OCI-LY1 (cell line): Measurements from ENCODE around the gene PFDN6.

Source experiments
- H2AFZ ChIP-seq: fragments of 200-600 bp; sonication (generic), shearing (Covaris generic); 2 replicates; pipeline ENCODE4 v1.6.0; 2014; ENCODE audit warnings: antibody characterized with exemption, mild to moderate bottlenecking, low read length
- H3F3A ChIP-seq: fragments of 200-600 bp; sonication (generic), shearing (Covaris generic); 2 replicates; pipeline ENCODE4 v1.6.0; 2014; ENCODE audit warnings: mild to moderate bottlenecking, antibody characterized with exemption, low read length, moderate library complexity; ENCODE audit not compliant: insufficient read depth
- H3K27ac ChIP-seq: fragments of 200-600 bp; sonication (generic); 2 replicates; pipeline ENCODE4 v1.5.1; 2014; ENCODE audit warnings: low read length, mixed run types, mild to moderate bottlenecking, low read depth; ENCODE audit not compliant: poor library complexity, severe bottlenecking
- H3K27me3 ChIP-seq: fragments of 200-600 bp; sonication (generic); 2 replicates; pipeline ENCODE4 v1.6.0; 2014; ENCODE audit warnings: antibody characterized with exemption, mild to moderate bottlenecking, low read length, moderate library complexity; ENCODE audit not compliant: insufficient read depth
- H3K36me3 ChIP-seq: fragments of 200-600 bp; sonication (generic); 2 replicates; pipeline ENCODE4 v1.6.1; 2014; ENCODE audit warnings: mild to moderate bottlenecking, antibody characterized with exemption, low read length, moderate library complexity, mixed read lengths; ENCODE audit not compliant: insufficient read depth
- H3K4me1 ChIP-seq: fragments of 200-600 bp; sonication (generic); 2 replicates; pipeline ENCODE4 v1.5.1; 2014; ENCODE audit warnings: mild to moderate bottlenecking, low read length, moderate library complexity; ENCODE audit not compliant: insufficient read depth, severe bottlenecking
- H3K4me2 ChIP-seq: fragments of 200-600 bp; sonication (generic), shearing (Covaris generic); 2 replicates; pipeline ENCODE4 v1.6.1; 2014; ENCODE audit warnings: low read length
- H3K4me3 ChIP-seq: fragments of 200-600 bp; sonication (generic); 2 replicates; pipeline ENCODE4 v1.5.1; 2014; ENCODE audit warnings: low read length, low read depth, mild to moderate bottlenecking, mixed read lengths; ENCODE audit not compliant: poor library complexity, severe bottlenecking
- H3K79me2 ChIP-seq: fragments of 200-600 bp; shearing (Covaris generic); 2 replicates; pipeline ENCODE4 v1.6.1; 2016; ENCODE audit warnings: mixed run types, low read length, mixed read lengths; ENCODE audit not compliant: insufficient read depth
- H3K9ac ChIP-seq: fragments of 200-600 bp; sonication (generic), shearing (Covaris generic); 2 replicates; pipeline ENCODE4 v1.6.1; 2014; ENCODE audit warnings: mild to moderate bottlenecking, low read length, mixed read lengths
- H3K9me2 ChIP-seq: fragments of 200-600 bp; sonication (generic), shearing (Covaris generic); 2 replicates; pipeline ENCODE4 v1.6.1; 2014; ENCODE audit warnings: low read depth, mild to moderate bottlenecking, low read length, mixed read lengths
- H3K9me3 ChIP-seq: fragments of 200-600 bp; shearing (Covaris generic); 2 replicates; pipeline ENCODE4 v1.6.1; 2014; ENCODE audit warnings: low read length, mixed read lengths
- H4K20me1 ChIP-seq: fragments of 200-600 bp; sonication (generic), shearing (Covaris generic); 2 replicates; pipeline ENCODE4 v1.6.0; 2016; ENCODE audit warnings: mild to moderate bottlenecking, low read length; ENCODE audit not compliant: insufficient read depth
- CTCF ChIP-seq: fragments of 200-600 bp; sonication (generic), shearing (Covaris generic); IDR thresholded peaks from 2 replicates; pipeline ENCODE4 v1.5.1; 2017; ENCODE audit warnings: mild to moderate bottlenecking, antibody characterized with exemption, low read length, moderate library complexity, mixed read lengths
- EZH2 ChIP-seq: fragments of 200-600 bp; sonication (generic), shearing (Covaris generic); IDR thresholded peaks from 2 replicates; pipeline ENCODE4 v1.8.0; 2017; ENCODE audit warnings: borderline replicate concordance, mixed run types, mild to moderate bottlenecking, antibody characterized with exemption, low read length, moderate library complexity, mixed read lengths

Gene PFDN6

GRCh38 chr6:33321227-33321626, 31.8 kb downstream of the PFDN6 start:
- H3K9me3 ChIP-seq, result no peaks in the 10 kb centered on the region
- H4K20me1 ChIP-seq, result no peaks in the 10 kb centered on the region
- peaks cover 10% of the 10 kb centered on the region; the same call in 1 of the 2 replicates for H3K79me2 ChIP-seq
- H3K36me3 ChIP-seq, result peaks cover 32% of the 10 kb centered on the region
- H2AFZ ChIP-seq, result no peak overlapping the region
- peak overlapping the region; percentile 93 for H3K4me2 ChIP-seq
- no peaks in the 10 kb centered on the region for H3K9me2 ChIP-seq
- no peaks in the 10 kb centered on the region for H3K27me3 ChIP-seq
- H3K27ac ChIP-seq, result peak overlapping the region; percentile 97
- H3K9ac ChIP-seq, result peak overlapping the region; percentile 95
- peaks cover 69% of the 10 kb centered on the region for H3K4me1 ChIP-seq
- H3K4me3 ChIP-seq, result peak overlapping the region; percentile 83
- TF ChIP-seq CTCF, result no peak
- TF ChIP-seq EZH2, result no peak
- peaks cover 8% of the 10 kb centered on the region; the same call in 1 of the 2 replicates for H3F3A ChIP-seq

- H4K20me1 ChIP-seq, result no peaks in the 10 kb centered on the region
- no peak for TF ChIP-seq EZH2
- no peak for TF ChIP-seq CTCF
- H3K4me3 ChIP-seq, result peak overlapping the region; percentile 83
- H3K27ac ChIP-seq, result peak overlapping the region; percentile 97
- H3K4me1 ChIP-seq, result peaks cover 60% of the 10 kb centered on the region
- no peaks in the 10 kb centered on the region for H3K9me2 ChIP-seq
- H2AFZ ChIP-seq, result no peak overlapping the region
- peaks cover 29% of the 10 kb centered on the region for H3K36me3 ChIP-seq
- H3K79me2 ChIP-seq, result peaks cover 10% of the 10 kb centered on the region; the same call in 1 of the 2 replicates
- no peaks in the 10 kb centered on the region for H3K27me3 ChIP-seq
- H3F3A ChIP-seq, result peaks cover 6% of the 10 kb centered on the region; the same call in 1 of the 2 replicates
- peak overlapping the region; percentile 96 for H3K4me2 ChIP-seq
- H3K9me3 ChIP-seq, result no peaks in the 10 kb centered on the region
- H3K9ac ChIP-seq, result peak overlapping the region; percentile 79
Observed at GRCh38 chr6:33323623-33323948, 34.2 kb downstream of the PFDN6 start.

- peaks cover 4% of the 10 kb centered on the region; the same call in 1 of the 2 replicates for H3F3A ChIP-seq
- no peaks in the 10 kb centered on the region for H4K20me1 ChIP-seq
- no peaks in the 10 kb centered on the region for H3K9me3 ChIP-seq
- H3K4me3 ChIP-seq, result peak overlapping the region; percentile 83
- H3K27me3 ChIP-seq, result no peaks in the 10 kb centered on the region
- peak overlapping the region; percentile 97 for H3K27ac ChIP-seq
- H3K4me2 ChIP-seq, result peak overlapping the region; percentile 96
- H3K4me1 ChIP-seq, result peaks cover 54% of the 10 kb centered on the region
- no peak for TF ChIP-seq EZH2
- TF ChIP-seq CTCF, result no peak
- H3K36me3 ChIP-seq, result peaks cover 24% of the 10 kb centered on the region
- H3K9me2 ChIP-seq, result no peaks in the 10 kb centered on the region
- peaks cover 10% of the 10 kb centered on the region; the same call in 1 of the 2 replicates for H3K79me2 ChIP-seq
- H3K9ac ChIP-seq, result peak overlapping the region; percentile 79
- no peak overlapping the region for H2AFZ ChIP-seq
Observed at GRCh38 chr6:33324125-33324524, 34.7 kb downstream of the PFDN6 start.
